ENCODE data around the gene RAP2A.

The RAP2A gene

DNA sequence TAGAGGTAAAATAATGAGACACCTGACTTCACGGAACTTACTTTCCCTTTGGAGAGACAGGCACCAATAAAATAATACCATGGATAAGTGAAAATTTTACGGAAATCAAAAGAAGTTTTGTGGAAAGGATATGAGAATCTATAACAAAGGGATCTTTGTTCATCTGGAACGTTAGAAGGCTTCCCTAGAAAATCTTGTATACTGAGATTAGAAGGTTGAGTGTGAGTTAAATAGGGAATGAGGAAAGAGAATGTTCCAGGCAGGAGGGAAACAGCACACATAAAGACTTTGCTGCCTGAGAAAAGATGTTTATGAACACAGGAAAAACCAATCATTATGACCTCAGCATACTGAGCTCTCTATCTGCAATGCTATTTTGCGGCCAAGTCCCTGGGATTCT is 19.6 kb upstream of the RAP2A start:
- H3K27me3 ChIP-seq (ENCODE audit: insufficient read depth, poor library complexity, severe bottlenecking) = no peaks in the 10 kb centered on the region
- no peak overlapping the region for H3K4me3 ChIP-seq (ENCODE audit: severe bottlenecking)
- H3K9me3 ChIP-seq (ENCODE audit: severe bottlenecking) = no peaks in the 10 kb centered on the region
- no peak for DNase-seq (ENCODE audit: low spot score)
- no peak for ATAC-seq (ENCODE audit: low read depth)
- no peaks in the 10 kb centered on the region for H3K4me1 ChIP-seq (ENCODE audit: insufficient read depth, poor library complexity, severe bottlenecking)
- no peak overlapping the region for H3K27ac ChIP-seq (ENCODE audit: poor library complexity, severe bottlenecking)
- no peaks in the 10 kb centered on the region for H3K36me3 ChIP-seq (ENCODE audit: low read depth)
- no peak for TF ChIP-seq CTCF (IDR thresholded peaks at IDR 0.05; ENCODE audit: poor library complexity, severe bottlenecking)

- H3K27ac ChIP-seq (ENCODE audit: poor library complexity, severe bottlenecking) = no peak overlapping the region
- no peak for TF ChIP-seq CTCF (IDR thresholded peaks at IDR 0.05; ENCODE audit: poor library complexity, severe bottlenecking)
- H3K4me3 ChIP-seq (ENCODE audit: severe bottlenecking) = no peak overlapping the region
- no peaks in the 10 kb centered on the region for H3K4me1 ChIP-seq (ENCODE audit: insufficient read depth, poor library complexity, severe bottlenecking)
- no peaks in the 10 kb centered on the region for H3K9me3 ChIP-seq (ENCODE audit: severe bottlenecking)
- H3K27me3 ChIP-seq (ENCODE audit: insufficient read depth, poor library complexity, severe bottlenecking) = no peaks in the 10 kb centered on the region
- DNase-seq (ENCODE audit: low spot score) (no peak), ATAC-seq (ENCODE audit: low read depth) (no peak)
- no peaks in the 10 kb centered on the region for H3K36me3 ChIP-seq (ENCODE audit: low read depth)
Measured at GRCh38 chr13:97417698-97418097, 16.3 kb upstream of the RAP2A start.

- H3K27me3 ChIP-seq (ENCODE audit: insufficient read depth, poor library complexity, severe bottlenecking) = no peaks in the 10 kb centered on the region
- ATAC-seq (ENCODE audit: low read depth) = no peak
- H3K4me1 ChIP-seq (ENCODE audit: insufficient read depth, poor library complexity, severe bottlenecking) = no peaks in the 10 kb centered on the region
- no peaks in the 10 kb centered on the region for H3K9me3 ChIP-seq (ENCODE audit: severe bottlenecking)
- no peaks in the 10 kb centered on the region for H3K36me3 ChIP-seq (ENCODE audit: low read depth)
- H3K27ac ChIP-seq (ENCODE audit: poor library complexity, severe bottlenecking) = no peak overlapping the region
- H3K4me3 ChIP-seq (ENCODE audit: severe bottlenecking) = no peak overlapping the region
- no peak for DNase-seq (ENCODE audit: low spot score)
- no peak for TF ChIP-seq CTCF (IDR thresholded peaks at IDR 0.05; ENCODE audit: poor library complexity, severe bottlenecking)
Measured at GRCh38 chr13:97422118-97423054, 11.6 kb upstream of the RAP2A start.

GRCh38 chr13:97423300-97424045 is 10.5 kb upstream of the RAP2A start:
- no peak overlapping the region for H3K4me3 ChIP-seq (ENCODE audit: severe bottlenecking)
- H3K27me3 ChIP-seq (ENCODE audit: insufficient read depth, poor library complexity, severe bottlenecking) = no peaks in the 10 kb centered on the region
- H3K9me3 ChIP-seq (ENCODE audit: severe bottlenecking) = no peaks in the 10 kb centered on the region
- no peak for TF ChIP-seq CTCF (IDR thresholded peaks at IDR 0.05; ENCODE audit: poor library complexity, severe bottlenecking)
- no peaks in the 10 kb centered on the region for H3K36me3 ChIP-seq (ENCODE audit: low read depth)
- H3K27ac ChIP-seq (ENCODE audit: poor library complexity, severe bottlenecking) = no peak overlapping the region
- no peak for DNase-seq (ENCODE audit: low spot score)
- ATAC-seq (ENCODE audit: low read depth) = no peak
- H3K4me1 ChIP-seq (ENCODE audit: insufficient read depth, poor library complexity, severe bottlenecking) = no peaks in the 10 kb centered on the region

Data from RWPE2 (cell line).